Measurements from ENCODE around the gene FNDC3B. TPM values are rescaled to one million over a fixed set of nuclear protein-coding genes. Genes with fewer than 3 reads are reported as not detected.

The FNDC3B gene
- total RNA-seq, 4 donors from 2014 or later: 131 to 179 (median 170) TPM

GRCh38 chr3:172007065-172007370, 32.4 kb upstream of the FNDC3B start:
- TF ChIP-seq, protein P1, sequence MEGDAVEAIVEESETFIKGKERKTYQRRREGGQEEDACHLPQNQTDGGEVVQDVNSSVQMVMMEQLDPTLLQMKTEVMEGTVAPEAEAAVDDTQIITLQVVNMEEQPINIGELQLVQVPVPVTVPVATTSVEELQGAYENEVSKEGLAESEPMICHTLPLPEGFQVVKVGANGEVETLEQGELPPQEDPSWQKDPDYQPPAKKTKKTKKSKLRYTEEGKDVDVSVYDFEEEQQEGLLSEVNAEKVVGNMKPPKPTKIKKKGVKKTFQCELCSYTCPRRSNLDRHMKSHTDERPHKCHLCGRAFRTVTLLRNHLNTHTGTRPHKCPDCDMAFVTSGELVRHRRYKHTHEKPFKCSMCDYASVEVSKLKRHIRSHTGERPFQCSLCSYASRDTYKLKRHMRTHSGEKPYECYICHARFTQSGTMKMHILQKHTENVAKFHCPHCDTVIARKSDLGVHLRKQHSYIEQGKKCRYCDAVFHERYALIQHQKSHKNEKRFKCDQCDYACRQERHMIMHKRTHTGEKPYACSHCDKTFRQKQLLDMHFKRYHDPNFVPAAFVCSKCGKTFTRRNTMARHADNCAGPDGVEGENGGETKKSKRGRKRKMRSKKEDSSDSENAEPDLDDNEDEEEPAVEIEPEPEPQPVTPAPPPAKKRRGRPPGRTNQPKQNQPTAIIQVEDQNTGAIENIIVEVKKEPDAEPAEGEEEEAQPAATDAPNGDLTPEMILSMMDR (IDR thresholded peaks at IDR 0.05; ENCODE audit: low read depth): no peak

DNA sequence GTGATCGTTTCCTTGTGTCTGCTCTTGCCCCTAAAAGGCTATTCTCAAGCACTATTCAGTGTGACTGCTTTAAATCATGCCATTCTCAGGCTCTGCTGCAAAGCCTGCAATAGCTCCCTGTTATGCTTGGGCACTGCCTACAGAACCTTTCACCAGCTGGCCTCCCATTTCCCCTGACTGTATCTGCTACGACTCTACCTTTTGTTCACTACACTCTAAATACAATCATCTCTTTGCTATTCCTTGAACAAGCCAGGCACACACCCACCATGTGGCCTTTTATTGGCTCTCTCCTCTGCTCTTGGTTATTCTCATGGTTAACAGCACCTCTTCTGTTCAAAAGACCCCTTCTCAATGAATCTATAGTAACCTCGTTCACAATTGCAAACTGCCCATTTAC, 29.6 kb upstream of the FNDC3B start:
- TF ChIP-seq, protein P1 (IDR thresholded peaks at IDR 0.05; ENCODE audit: low read depth): no peak

DNA sequence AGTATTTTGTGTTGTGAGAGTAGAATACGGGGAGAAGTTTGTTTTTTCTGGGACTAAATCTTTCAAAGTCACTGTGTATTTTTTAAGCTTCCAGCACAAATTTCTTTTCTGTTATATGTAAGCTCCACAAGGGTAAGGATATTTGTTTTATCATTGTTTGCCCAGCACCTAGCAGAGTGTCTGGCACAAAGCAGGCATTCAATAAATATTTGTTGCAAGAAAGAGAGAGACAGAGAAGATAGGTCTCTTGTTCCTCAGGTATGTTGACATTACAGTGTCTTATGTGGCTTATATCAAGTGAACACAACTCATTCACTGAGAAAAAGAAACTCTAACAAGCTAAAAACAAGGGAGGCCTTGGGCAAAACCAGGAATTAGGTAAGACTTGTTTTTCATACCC, 26.6 kb upstream of the FNDC3B start:
- TF ChIP-seq, protein P1 (IDR thresholded peaks at IDR 0.05; ENCODE audit: low read depth): no peak

DNA sequence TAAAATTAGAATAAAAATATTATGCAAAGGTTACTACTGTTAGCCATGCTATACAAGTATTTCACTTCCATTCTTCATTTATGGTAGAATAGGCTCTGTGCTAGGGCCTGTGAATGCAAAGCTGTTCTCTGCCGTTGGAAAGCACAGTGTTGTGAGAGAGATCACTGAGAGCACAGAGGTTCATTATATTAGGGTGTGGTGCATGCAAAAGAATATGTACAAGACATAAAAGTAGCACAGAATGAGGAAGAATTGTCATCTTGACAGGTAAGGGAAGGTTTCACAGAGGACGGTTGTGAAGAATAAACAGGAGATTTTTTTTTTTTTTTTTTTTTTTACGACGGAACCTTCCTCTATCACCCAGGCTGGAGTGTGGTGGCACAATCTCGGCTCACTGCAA, 25.2 kb upstream of the FNDC3B start:
- TF ChIP-seq, protein P1 (IDR thresholded peaks at IDR 0.05; ENCODE audit: low read depth): no peak

- TF ChIP-seq, protein P1 (IDR thresholded peaks at IDR 0.05; ENCODE audit: low read depth): no peak
Observed at GRCh38 chr3:172018364-172018763, 21.0 kb upstream of the FNDC3B start.

DNA sequence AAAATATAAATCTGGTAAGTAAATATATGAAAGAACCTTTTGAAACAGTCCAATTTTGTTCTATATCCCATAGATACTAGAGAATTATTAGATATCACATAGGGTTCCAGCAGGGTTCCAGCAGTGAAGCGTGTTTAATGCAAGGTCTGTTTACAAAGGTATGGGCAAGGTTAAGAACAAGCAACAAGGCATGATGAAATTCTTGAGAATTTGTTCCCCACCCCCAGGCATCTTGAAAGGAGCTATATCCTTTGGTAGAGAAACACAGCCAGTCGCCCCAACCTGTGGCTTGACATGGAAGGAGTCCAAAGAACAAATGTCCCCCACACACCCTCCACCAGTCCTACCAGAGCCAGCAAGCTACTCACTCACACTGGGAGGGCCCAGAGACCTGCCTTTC, 18.6 kb upstream of the FNDC3B start:
- TF ChIP-seq, protein P1 (IDR thresholded peaks at IDR 0.05; ENCODE audit: low read depth): no peak

- TF ChIP-seq, protein P1 (IDR thresholded peaks at IDR 0.05; ENCODE audit: low read depth): no peak
Observed at GRCh38 chr3:172021164-172021563, 18.2 kb upstream of the FNDC3B start.

DNA sequence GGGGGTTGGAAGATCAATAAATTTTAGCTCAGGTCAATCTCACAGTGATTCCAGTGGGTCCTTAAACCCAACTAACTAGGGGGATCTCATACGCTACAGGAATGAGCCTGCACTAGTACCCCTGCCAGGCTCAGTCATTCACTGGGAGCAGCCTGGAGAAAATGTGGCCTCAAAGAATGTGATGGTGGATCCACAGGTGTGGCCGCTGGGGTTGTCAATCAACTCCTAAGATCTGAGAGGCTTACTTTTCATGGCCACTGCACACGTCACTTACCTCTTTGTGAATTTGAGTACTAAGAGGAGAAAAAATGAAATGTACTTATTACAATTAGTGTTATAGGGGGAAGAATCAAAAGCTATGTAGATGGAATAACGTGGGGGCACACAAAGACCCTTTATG, 17.5 kb upstream of the FNDC3B start:
- TF ChIP-seq, protein P1 (IDR thresholded peaks at IDR 0.05; ENCODE audit: low read depth): no peak
